ENCODE measurements around the gene TFEB.

TFEB gene

GRCh38 chr6:41763470-41763869 lies 28.1 kb upstream of the TFEB start:
- FAIRE-seq, result no peak

- FAIRE-seq, result no peak
These were observed 24.6 kb upstream of the TFEB start for GRCh38 chr6:41759905-41760579.

GRCh38 chr6:41759106-41759904 lies 23.9 kb upstream of the TFEB start:
- FAIRE-seq, result no peak

- no peak for FAIRE-seq
These were observed 23.2 kb upstream of the TFEB start for GRCh38 chr6:41758641-41759035.

- FAIRE-seq, result no peak
These were observed 22.7 kb upstream of the TFEB start for GRCh38 chr6:41757931-41758640.

- FAIRE-seq, result no peak
These were observed 21.9 kb upstream of the TFEB start for GRCh38 chr6:41757271-41757670.

GRCh38 chr6:41756354-41756753 lies 20.9 kb upstream of the TFEB start:
- FAIRE-seq, result no peak

- FAIRE-seq, result no peak
These were observed 20.5 kb upstream of the TFEB start for GRCh38 chr6:41755895-41756294.

GRCh38 chr6:41750374-41750773 lies 15.0 kb upstream of the TFEB start:
- FAIRE-seq, result no peak

GRCh38 chr6:41748542-41748941 lies 13.1 kb upstream of the TFEB start:
- FAIRE-seq, result no peak

- no peak for FAIRE-seq
These were observed 12.7 kb upstream of the TFEB start for GRCh38 chr6:41748102-41748477.

- no peak for FAIRE-seq
These were observed 12.1 kb upstream of the TFEB start, which contains the start of gene PGC for GRCh38 chr6:41747256-41748101. Gene PGC (minus strand): TSS chr6:41747397. CDS start chr6:41747334, 63 bp downstream.

- no peak for FAIRE-seq
These were observed 10.7 kb upstream of the TFEB start for GRCh38 chr6:41746107-41746506.

GRCh38 chr6:41744236-41744787 lies 8.9 kb upstream of the TFEB start:
- no peak for FAIRE-seq

GRCh38 chr6:41743406-41744235 lies 8.2 kb upstream of the TFEB start:
- no peak for FAIRE-seq

- no peak for FAIRE-seq
These were observed 6.5 kb upstream of the TFEB start for GRCh38 chr6:41741625-41742490.

GRCh38 chr6:41740366-41741162 lies 5.2 kb upstream of the TFEB start:
- no peak for FAIRE-seq

GRCh38 chr6:41739041-41739440 lies 3.6 kb upstream of the TFEB start:
- no peak for FAIRE-seq

GRCh38 chr6:41737591-41738130 lies 2.3 kb upstream of the TFEB start:
- no peak for FAIRE-seq
